ENCODE data around the gene ZNHIT1. TPM values are rescaled to one million over a fixed set of nuclear protein-coding genes. Genes with fewer than 3 reads are reported as not detected.

ZNHIT1 gene
- polyA plus RNA-seq, 2 of the 4 experiments (the other 2 are of a cell fraction): 33.2 to 55.9 TPM

DNA sequence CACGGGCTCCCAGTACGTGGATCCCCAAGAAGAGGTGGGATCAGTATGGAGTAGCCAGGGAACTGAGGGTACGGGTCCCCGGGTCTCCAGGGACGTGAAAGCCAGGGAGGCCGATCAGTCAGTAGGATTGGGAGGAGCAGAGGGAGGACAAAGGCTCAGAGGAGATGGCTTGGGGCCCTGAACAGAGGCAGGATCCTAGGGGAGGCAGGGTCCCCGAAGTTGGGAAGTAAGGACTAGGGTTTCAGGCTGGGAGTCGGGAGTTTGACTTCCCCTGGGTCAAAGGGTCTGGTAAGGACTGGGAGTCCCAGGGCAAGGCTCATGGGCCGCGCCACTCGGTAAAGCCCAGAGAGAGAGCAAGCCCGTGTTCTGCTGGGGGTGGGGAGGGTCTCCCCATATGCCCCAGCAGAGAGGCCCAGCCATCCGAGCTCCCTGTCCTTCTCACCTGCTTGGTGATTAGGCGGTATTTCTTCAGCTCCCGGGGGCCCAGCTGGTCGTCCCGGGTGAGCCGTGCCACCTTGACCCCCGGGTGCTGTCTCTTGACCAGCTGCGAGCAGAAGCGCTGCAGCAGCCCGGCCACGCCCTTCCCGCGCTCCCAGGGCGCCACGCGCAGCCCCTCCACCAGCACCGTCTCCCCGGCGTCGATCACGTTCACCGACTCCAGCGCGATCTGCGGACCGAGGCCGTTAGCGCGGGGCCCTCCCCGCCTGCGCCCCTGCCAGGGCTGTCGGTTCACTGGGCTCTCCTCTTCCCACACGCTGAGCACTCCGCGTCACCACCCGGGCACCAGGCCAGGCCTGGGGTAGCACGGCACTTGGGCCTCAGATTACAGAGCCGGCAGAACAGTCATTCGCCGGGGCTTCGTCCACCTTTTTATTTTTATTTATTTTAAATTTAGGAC lies 44.9 kb upstream of the ZNHIT1 start:
- Histone ChIP-seq H3K9me3 (no peaks in the 10 kb centered on the region), H3K4me2 (peak overlapping the region; percentile 97), H3K27ac (peak overlapping the region; percentile 52 to 80; a peak in 5 of 6 replicates), H3K4me1 (peaks cover 55% of the 10 kb centered on the region), H3K4me3 (peak overlapping the region; percentile 33)
- POLR2A ChIA-PET: interaction anchor here (1.0 to 1.7 kb wide), 3 partner anchors 8 to 298 kb away, joined by 3 to 16 read pairs (median 4); partner anchors contain the start of genes SRRT and VGF
- peak; percentile 48 to 55 for ATAC-seq
- 19% methylated on average over 31 of the region's 53 CpGs for WGBS (ENCODE audit: missing lambda C conversion rate)
- CTCF ChIA-PET: interaction anchor here (0.5 to 6.7 kb wide), 8 partner anchors 11 to 350 kb away, joined by 3 to 68 read pairs (median 4); partner anchors contain the start of gene MOGAT3
- no peak for TF ChIP-seq GATA3 (IDR thresholded peaks at IDR 0.05; ENCODE audit: borderline replicate concordance)
- no peak for TF ChIP-seq ZC3H11A (IDR thresholded peaks at IDR 0.05)
- TF ChIP-seq, protein P1, sequence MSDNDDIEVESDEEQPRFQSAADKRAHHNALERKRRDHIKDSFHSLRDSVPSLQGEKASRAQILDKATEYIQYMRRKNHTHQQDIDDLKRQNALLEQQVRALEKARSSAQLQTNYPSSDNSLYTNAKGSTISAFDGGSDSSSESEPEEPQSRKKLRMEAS (IDR thresholded peaks at IDR 0.05): peak; percentile 71
- TF ChIP-seq, protein P2, sequence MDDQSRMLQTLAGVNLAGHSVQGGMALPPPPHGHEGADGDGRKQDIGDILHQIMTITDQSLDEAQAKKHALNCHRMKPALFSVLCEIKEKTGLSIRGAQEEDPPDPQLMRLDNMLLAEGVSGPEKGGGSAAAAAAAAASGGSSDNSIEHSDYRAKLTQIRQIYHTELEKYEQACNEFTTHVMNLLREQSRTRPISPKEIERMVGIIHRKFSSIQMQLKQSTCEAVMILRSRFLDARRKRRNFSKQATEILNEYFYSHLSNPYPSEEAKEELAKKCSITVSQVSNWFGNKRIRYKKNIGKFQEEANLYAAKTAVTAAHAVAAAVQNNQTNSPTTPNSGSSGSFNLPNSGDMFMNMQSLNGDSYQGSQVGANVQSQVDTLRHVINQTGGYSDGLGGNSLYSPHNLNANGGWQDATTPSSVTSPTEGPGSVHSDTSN (IDR thresholded peaks at IDR 0.05): 0 out of 2 replicates have a peak, but pooled peaks have one; percentile 28
- TF ChIP-seq, protein P3, sequence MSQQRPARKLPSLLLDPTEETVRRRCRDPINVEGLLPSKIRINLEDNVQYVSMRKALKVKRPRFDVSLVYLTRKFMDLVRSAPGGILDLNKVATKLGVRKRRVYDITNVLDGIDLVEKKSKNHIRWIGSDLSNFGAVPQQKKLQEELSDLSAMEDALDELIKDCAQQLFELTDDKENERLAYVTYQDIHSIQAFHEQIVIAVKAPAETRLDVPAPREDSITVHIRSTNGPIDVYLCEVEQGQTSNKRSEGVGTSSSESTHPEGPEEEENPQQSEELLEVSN (IDR thresholded peaks at IDR 0.05; ENCODE audit: borderline replicate concordance, low read depth): peak; percentile 64
- FAIRE-seq: no peak
- peak in 1 of 2 experiments; percentile 69 for DNase-seq (ENCODE audit: low read depth in 1 of 2, low spot score in 1 of 2)

DNA sequence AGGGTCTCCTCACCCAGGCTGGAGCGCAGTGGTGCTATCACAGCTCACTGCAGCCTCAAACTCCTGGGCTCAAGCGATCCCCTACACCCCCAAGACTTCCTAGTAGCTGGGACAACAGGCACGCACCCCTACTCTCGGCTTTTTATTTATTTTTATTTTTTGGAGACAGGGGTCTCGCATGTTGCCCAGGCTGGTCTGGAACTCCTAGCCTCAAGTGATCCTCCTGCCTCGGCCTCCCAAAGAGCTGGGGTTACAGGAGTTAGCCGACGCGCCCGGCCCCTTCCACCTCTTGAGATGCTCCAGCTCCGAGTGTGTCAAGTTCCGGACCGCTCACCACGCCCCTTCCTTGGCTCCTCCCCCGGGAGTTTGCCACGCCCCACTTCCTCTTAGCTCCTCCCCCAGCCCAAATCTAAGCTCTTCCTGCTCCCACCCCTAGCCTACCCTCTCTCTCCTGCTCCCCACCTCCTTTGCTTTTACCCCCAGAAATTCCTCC lies 44.2 kb upstream of the ZNHIT1 start:
- CTCF ChIA-PET: interaction anchor here (0.5 to 6.7 kb wide), 11 partner anchors 10 to 349 kb away, joined by 3 to 68 read pairs (median 4); partner anchors contain the start of gene MOGAT3
- Histone ChIP-seq H3K4me2 (peak overlapping the region; percentile 97), H3K27ac (peak overlapping the region; percentile 52 to 80; a peak in 5 of 6 replicates), H3K4me3 (peak overlapping the region; percentile 33), H3K9me3 (no peaks in the 10 kb centered on the region), H3K4me1 (peaks cover 49% of the 10 kb centered on the region)
- TF ChIP-seq ZFP36 (IDR thresholded peaks at IDR 0.05; ENCODE audit: borderline replicate concordance, partially characterized antibody) (peak; percentile 52), HOXA7 (CRISPR knock-in tag; IDR thresholded peaks at IDR 0.05) (no peak)
- TF ChIP-seq, protein P4, sequence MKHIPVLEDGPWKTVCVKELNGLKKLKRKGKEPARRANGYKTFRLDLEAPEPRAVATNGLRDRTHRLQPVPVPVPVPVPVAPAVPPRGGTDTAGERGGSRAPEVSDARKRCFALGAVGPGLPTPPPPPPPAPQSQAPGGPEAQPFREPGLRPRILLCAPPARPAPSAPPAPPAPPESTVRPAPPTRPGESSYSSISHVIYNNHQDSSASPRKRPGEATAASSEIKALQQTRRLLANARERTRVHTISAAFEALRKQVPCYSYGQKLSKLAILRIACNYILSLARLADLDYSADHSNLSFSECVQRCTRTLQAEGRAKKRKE (CRISPR knock-in tag; IDR thresholded peaks at IDR 0.05; ENCODE audit: low read depth): peak; percentile 36; the same call in 1 of the 2 replicates
- TF ChIP-seq, protein P5, sequence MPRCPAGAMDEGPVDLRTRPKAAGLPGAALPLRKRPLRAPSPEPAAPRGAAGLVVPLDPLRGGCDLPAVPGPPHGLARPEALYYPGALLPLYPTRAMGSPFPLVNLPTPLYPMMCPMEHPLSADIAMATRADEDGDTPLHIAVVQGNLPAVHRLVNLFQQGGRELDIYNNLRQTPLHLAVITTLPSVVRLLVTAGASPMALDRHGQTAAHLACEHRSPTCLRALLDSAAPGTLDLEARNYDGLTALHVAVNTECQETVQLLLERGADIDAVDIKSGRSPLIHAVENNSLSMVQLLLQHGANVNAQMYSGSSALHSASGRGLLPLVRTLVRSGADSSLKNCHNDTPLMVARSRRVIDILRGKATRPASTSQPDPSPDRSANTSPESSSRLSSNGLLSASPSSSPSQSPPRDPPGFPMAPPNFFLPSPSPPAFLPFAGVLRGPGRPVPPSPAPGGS (IDR thresholded peaks at IDR 0.05): no peak
- POLR2A ChIA-PET: interaction anchor here (0.6 to 1.7 kb wide), 4 partner anchors 9 to 299 kb away, joined by 3 to 16 read pairs (median 4); partner anchors contain the start of genes SRRT and VGF
- ATAC-seq (peak; percentile 57 to 70), FAIRE-seq (no peak), DNase-seq (ENCODE audit: low read depth in 1 of 2, low spot score in 1 of 2) (peak; percentile 59 to 81)
- 10% methylated on average over 16 of the region's 16 CpGs for WGBS (ENCODE audit: missing lambda C conversion rate)

DNA sequence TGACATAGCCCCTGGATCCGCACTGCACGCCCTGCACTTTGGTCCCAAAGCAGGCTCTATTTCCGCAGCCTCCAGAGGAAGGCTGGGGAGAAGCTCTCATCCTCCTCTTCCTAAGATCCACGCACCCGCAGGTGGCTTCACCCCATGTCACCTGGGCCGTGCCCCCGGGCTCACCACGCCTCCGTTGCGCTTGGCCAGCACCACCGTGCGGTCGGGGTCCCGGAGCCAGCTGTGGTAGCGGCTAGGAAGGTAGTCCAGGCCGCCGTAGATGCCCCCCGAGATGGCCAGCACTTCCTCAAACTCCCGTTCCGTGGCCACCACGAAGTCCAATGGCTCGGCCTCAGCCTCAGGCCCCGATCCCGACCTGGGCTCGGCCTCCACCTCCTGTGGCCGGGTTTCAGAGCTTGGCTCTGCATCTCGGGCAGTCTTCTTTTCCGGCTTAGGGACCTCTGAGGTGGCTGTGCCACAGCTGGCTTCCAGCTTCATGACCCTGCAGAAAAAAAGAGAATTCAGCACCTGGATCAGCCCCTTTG lies 43.6 kb upstream of the ZNHIT1 start:
- no peak for FAIRE-seq
- no peak for TF ChIP-seq ZC3H11A (IDR thresholded peaks at IDR 0.05)
- Histone ChIP-seq H3K4me1 (peaks cover 47% of the 10 kb centered on the region), H3K9me3 (no peaks in the 10 kb centered on the region), H3K4me2 (no peak overlapping the region), H3K27ac (peak overlapping the region in 1 of 2 experiments; percentile 80; a peak in 1 of 6 replicates), H3K4me3 (no peak overlapping the region; the same call in 2 of the 3 replicates)
- DNase-seq (ENCODE audit: low read depth in 1 of 2, low spot score in 1 of 2): no peak
- CTCF ChIA-PET: interaction anchor here (0.8 to 6.7 kb wide), 10 partner anchors 9 to 280 kb away, joined by 3 to 68 read pairs (median 4); partner anchors contain the start of gene MOGAT3
- 75% methylated on average over 27 of the region's 28 CpGs for WGBS (ENCODE audit: missing lambda C conversion rate)
- POLR2A ChIA-PET: interaction anchor here (0.6 to 1.7 kb wide), 4 partner anchors 8 to 299 kb away, joined by 3 to 16 read pairs (median 4); partner anchors contain the start of genes SRRT and VGF
- no peak for ATAC-seq

DNA sequence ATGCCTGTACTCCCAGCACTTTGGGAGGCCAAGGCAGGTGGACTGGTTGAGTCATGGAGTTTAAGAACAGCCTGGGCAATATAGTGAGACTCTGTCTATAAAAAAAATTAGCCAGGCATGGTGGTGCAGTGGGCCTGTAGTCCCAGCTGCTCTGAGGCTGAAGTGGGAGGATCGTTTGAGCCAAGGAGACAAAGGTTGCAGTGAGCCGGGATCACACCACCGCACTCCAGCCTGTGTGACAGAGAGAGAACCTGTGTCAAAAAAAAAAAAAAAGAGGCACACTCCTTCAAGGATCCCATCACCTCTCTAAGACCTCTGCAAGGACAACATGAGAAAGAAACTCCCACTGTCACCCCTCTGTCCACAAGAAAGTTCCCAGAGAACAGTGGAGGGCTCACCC lies 42.3 kb upstream of the ZNHIT1 start:
- DNase-seq (ENCODE audit: low read depth in 1 of 2, low spot score in 1 of 2): no peak
- H3K4me3 ChIP-seq: no peak overlapping the region
- FAIRE-seq: no peak
- ChIA-PET CTCF (interaction anchor here (0.7 to 6.7 kb wide), 7 partner anchors 8 to 210 kb away, joined by 3 to 68 read pairs (median 4); no protein-coding TSS in a partner anchor), POLR2A (no interaction called here)
- TF ChIP-seq SMC3 (IDR thresholded peaks at IDR 0.05) (no peak), JUN (IDR thresholded peaks at IDR 0.05) (no peak), FOXS1 (CRISPR knock-in tag; IDR thresholded peaks at IDR 0.05) (no peak), ZC3H11A (IDR thresholded peaks at IDR 0.05) (no peak)
- TF ChIP-seq, protein P4 (CRISPR knock-in tag; IDR thresholded peaks at IDR 0.05; ENCODE audit: low read depth): no peak
- WGBS (ENCODE audit: missing lambda C conversion rate): 40% methylated on average over 3 of the region's 3 CpGs
- H3K27ac ChIP-seq: no peak overlapping the region
- ATAC-seq: no peak
- H3K4me2 ChIP-seq: no peak overlapping the region
- H3K4me1 ChIP-seq: peaks cover 44% of the 10 kb centered on the region
- no peaks in the 10 kb centered on the region for H3K9me3 ChIP-seq
